Stimulated activated CD4-positive, alpha-beta T cell treated with anti-CD3 and anti-CD28 coated beads, TNF-alpha, amount 100 ng/mL, for 48 hours (primary cell): Measurements from ENCODE around the gene IL18RAP.
A peak's percentile ranks its signal among the peaks of the same experiment; 100 is the strongest.

Source experiments
- DNase-seq, 3 donors: peaks; one replicate each; pipeline ENCODE4 v3.0.0-alpha.2; 2020; ENCODE audit warnings: low read depth in 3 of 3

The IL18RAP gene

GRCh38 chr2:102453501-102453900 lies 30.5 kb downstream of the IL18RAP start:
- DNase-seq = no peak

DNA sequence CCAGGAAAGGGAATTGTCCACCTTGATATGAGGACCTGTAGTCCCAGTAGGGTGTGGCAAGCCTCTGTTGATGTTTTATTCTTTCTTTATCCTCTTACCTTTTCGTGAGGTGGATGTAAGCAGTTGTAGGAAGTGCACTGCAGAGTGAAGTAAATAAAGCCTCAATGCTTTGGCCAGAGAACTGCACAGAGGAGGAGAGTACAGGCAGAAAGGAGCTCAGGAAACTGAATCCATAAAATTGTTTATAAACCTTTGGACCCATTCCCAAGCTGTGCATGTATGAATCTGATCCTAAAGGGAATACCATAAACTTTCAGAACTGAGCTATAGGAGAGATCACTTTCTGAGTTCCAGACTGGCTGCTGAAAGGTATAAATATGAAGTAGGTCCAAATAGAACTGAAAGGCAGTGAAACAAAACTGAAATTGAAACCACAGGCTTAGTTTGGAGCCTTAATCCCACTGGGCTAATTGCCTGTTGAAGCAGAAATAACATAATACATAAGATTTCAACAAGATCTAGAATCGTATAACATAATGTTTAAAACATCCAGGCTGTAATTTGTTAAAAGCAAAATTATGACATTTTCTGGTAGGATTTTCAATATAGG lies 32.2 kb downstream of the IL18RAP start:
- no peak for DNase-seq

- DNase-seq = no peak
Measured at GRCh38 chr2:102460467-102460866, 37.5 kb downstream of the IL18RAP start.

DNA sequence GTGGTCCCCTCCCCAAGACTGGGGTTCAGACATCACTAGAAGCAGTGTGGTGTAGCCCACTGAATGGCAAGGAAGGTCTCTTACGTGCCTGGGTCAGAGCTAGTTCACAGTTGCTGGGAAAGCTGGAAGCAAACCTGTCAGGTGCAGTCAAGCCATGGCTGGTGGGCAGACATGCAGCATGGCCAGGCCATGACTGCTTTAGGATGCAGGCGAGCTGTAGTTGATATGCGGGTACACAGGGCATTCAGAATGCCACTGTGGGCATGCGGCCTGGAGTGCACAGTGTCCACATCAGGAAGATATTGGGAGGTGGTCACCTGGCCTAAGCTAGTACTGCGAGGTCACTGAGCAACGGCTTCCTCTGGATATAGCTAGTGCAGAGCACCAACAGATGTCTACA lies 38.2 kb downstream of the IL18RAP start:
- DNase-seq = no peak

GRCh38 chr2:102463160-102463559 lies 40.2 kb downstream of the IL18RAP start:
- DNase-seq = no peak

DNA sequence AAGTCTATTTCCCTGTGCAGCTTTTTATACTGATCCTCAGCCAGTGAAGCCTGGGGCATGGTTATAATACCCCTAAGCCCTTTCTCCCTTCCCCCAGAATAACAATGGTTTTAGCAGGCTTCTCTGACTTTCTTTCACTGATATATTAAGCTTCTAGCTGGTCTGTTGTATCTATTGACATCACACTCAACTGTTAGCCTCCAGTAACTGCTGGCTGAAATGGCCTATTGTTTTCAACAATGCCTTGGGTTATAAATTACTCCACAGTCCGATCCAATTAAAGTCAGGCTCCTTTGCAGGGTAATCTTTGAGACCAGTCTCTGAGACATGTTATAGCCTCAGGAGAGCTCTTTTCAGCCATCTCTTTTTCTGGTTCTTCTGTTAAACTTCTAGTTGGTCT lies 47.2 kb downstream of the IL18RAP start:
- no peak for DNase-seq

- DNase-seq = peak; percentile 13 to 50 (median 40)
Measured at GRCh38 chr2:102473020-102473419, 50.1 kb downstream of the IL18RAP start, which contains the start of gene SLC9A4. Gene SLC9A4 (plus strand): TSS chr2:102473226. CDS start chr2:102473760, 534 bp downstream.

DNA sequence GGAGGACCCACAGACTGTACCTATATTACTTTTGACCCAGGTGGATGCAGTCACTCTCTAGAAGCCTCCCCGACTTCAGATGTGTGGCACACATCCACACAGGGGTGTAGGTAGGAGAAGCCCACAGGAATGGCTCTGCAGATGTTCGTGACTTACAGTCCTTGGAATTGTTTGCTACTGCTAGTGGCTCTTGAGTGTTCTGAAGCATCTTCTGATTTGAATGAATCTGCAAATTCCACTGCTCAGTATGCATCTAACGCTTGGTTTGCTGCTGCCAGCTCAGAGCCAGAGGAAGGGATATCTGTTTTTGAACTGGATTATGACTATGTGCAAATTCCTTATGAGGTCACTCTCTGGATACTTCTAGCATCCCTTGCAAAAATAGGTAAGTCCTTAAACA lies 50.7 kb downstream of the IL18RAP start:
- DNase-seq = no peak

DNA sequence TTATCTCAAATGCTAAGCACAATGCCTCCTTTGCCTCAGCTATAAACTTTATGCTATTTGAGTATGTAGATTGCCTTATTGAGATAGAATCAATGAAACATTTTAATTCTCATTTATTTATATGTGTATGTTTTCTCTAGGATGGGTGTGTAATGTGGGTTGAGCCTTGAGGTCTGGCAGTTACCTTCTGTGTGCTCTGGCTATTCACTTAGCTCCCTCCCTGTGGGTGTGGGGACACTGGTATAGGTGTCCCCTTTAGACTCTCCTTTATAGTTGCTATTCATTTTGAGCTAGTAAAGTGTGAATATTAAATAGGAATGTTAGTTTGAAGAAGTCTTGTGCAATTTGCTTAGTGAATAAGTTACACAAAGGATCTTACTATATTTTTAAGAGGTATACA lies 51.8 kb downstream of the IL18RAP start:
- no peak for DNase-seq

DNA sequence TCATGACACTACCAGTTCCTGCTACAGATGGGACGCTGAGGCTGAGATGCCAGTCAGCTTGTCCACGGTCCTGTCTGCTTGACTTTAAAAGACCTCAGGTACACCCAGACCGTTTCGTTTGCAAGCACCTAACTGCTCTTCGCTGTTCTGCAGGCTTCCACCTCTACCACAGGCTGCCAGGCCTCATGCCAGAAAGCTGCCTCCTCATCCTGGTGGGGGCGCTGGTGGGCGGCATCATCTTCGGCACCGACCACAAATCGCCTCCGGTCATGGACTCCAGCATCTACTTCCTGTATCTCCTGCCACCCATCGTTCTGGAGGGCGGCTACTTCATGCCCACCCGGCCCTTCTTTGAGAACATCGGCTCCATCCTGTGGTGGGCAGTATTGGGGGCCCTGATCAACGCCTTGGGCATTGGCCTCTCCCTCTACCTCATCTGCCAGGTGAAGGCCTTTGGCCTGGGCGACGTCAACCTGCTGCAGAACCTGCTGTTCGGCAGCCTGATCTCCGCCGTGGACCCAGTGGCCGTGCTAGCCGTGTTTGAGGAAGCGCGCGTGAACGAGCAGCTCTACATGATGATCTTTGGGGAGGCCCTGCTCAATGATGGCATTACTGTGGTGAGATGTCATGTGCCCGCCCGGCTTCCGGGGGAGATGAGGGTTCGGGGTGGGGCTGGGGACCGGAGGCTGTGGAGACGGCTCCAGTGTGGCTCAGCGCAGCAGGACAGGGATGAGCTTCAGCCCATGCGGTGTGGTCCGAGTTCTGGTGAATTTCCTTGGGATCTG lies 55.9 kb downstream of the IL18RAP start:
- DNase-seq = no peak

- DNase-seq = no peak
Measured at GRCh38 chr2:102480285-102481195, 57.6 kb downstream of the IL18RAP start.

- DNase-seq = no peak
Measured at GRCh38 chr2:102481931-102482330, 59.0 kb downstream of the IL18RAP start.

DNA sequence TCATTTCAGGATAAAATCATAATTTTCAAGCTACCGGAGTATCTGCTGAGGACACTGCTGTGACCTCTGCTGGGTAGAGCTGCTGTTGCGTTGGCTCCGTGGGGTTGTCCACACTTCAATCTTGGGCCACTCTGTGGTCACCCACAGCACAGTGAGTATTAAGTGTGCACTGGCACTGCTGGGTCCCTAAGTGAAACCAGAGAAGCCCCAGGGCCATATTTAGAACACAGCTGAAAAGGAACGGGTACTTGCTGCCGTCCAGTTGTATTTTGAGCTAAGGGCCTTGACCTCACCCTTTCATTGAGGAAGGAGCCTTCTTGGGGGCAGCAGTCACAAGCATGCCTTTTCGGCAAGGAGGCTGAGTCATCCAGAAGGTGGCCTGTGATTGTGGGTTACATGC lies 60.1 kb downstream of the IL18RAP start:
- DNase-seq = no peak

- no peak for DNase-seq
Measured at GRCh38 chr2:102484310-102485061, 61.5 kb downstream of the IL18RAP start.

DNA sequence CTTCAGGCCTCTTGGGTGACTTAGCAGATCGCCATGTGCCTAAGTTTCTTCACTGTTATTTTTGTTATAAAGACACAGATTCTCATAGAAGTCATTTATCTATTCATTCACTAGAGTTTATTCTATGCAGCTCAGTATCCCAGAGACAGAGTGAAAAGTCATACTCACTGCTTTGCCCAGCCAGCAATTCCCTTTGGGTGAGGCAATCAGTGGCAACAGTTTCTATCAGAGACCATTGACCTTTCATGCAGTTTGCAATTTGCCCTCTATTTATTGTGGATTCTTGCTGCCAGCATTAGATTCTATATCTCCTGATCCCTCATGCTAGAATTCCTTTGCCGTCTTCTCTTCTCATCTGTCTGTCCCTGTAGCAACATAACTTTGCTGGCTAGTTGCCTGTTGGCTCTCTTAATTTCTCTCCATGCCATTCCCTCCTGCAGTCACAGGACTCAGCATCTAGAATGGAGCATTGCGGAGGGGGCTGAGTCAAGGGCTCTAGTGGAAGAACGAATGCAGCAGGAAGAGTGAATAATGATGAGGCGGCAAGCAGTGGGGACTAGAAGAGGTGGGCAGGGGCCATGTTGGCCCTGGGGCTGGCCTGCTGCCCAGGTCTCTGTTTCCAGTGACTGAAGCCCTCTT lies 62.3 kb downstream of the IL18RAP start:
- DNase-seq = no peak

GRCh38 chr2:102486941-102487702 lies 64.2 kb downstream of the IL18RAP start:
- no peak for DNase-seq

DNA sequence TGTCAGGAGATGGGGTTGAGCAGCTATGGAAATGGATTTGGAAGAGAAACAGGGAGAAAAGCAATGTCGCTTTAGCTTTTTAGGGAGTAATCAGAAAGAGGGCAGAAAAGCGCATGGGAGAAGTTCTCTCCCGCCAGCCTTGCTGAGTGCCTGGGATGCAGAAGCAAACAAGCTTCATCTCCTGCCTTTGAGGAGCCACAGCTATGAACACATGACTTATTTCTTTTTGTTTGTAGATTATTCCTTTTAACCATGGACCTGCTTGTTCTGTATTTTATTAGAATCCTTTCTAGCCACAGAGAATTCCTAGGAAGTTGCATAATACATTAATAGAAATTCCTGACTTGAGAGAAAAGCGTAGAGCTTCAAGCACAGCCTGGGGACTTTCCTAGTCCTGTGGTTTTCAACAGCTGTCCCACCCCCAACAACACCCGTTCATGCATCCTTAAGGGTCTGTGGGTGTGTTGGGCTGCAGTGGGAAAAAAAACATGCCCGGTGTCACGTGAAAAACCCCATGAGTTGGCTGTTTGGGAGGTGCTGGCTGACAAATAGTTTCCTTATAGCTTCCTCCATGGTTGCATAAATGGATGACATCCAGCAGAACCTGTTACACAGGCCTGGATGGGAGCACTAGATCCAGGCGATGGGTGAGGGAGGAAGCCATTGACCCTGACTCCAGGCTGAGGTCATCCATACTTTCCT lies 65.0 kb downstream of the IL18RAP start:
- no peak for DNase-seq

- no peak for DNase-seq
Measured at GRCh38 chr2:102489646-102490045, 66.7 kb downstream of the IL18RAP start.

GRCh38 chr2:102492006-102492405 lies 69.0 kb downstream of the IL18RAP start:
- DNase-seq = no peak

GRCh38 chr2:102494570-102494969 lies 71.6 kb downstream of the IL18RAP start:
- DNase-seq = no peak
